Transverse colon (tissue), 4 donors: ENCODE results near the gene SBNO2. TPM values are rescaled to one million over a fixed set of nuclear protein-coding genes. Genes with fewer than 3 reads are reported as not detected.

Experiments
- DNase-seq: peaks from one replicate; pipeline ENCODE4 v3.0.0-alpha.2; 2019
- H3K27ac ChIP-seq, 4 donors: fragments of 200-600 bp; sonication (generic); 2 replicates each; pipeline ENCODE4 v1.5.1; 2016 to 2018; ENCODE audit warnings: inconsistent platforms in 4 of 4
- H3K27me3 ChIP-seq: fragments of 200-600 bp; sonication (generic); 2 replicates; pipeline ENCODE4 v1.5.1; 2017; ENCODE audit warnings: inconsistent platforms
- H3K36me3 ChIP-seq, 4 donors: fragments of 200-600 bp; sonication (generic); 2 replicates each; pipeline ENCODE4 v1.5.1; 2017 to 2019; ENCODE audit warnings: inconsistent platforms in 4 of 4
- H3K4me1 ChIP-seq, 4 donors: fragments of 200-600 bp; sonication (generic); 2 replicates each; pipeline ENCODE4 v1.5.1; 2017 to 2020; ENCODE audit warnings: inconsistent platforms in 4 of 4
- H3K4me3 ChIP-seq, 4 donors: fragments of 200-600 bp; sonication (generic); 1 replicate in 1 of 4; 2 replicates in 3 of 4; pipeline versions ENCODE4 v1.5.1 to v1.6.1; 2017 to 2019; ENCODE audit warnings: inconsistent platforms in 4 of 4
- H3K9me3 ChIP-seq, 2 donors: fragments of 200-600 bp; sonication (generic); 2 replicates each; pipeline ENCODE4 v1.5.1; 2017 to 2019; ENCODE audit warnings: inconsistent platforms in 2 of 2
- CTCF ChIP-seq, 5 experiments: fragments of 200-600 bp in 3 of 5; fragments of 450-650 bp in 2 of 5; sonication (generic) in 3 of 5; IDR thresholded peaks; 1 replicate in 2 of 5; 2 replicates in 3 of 5; pipeline ENCODE4 v1.5.1; 2016 to 2017; ENCODE audit warnings: antibody characterized with exemption in 5 of 5, inconsistent platforms in 3 of 5, mild to moderate bottlenecking in 2 of 5, moderate library complexity in 1 of 5
- EP300 ChIP-seq: sonication (generic); formaldehyde crosslinking; IDR thresholded peaks from one replicate; pipeline ENCODE4 v1.6.1; 2017; ENCODE audit warnings: antibody characterized with exemption, low read depth
- POLR2A ChIP-seq: fragments of 450-650 bp; IDR thresholded peaks from one replicate; pipeline ENCODE4 v1.6.1; 2016; ENCODE audit warnings: antibody characterized with exemption, mild to moderate bottlenecking, moderate library complexity
- POLR2AphosphoS5 ChIP-seq, 3 donors: sonication (generic); formaldehyde crosslinking; IDR thresholded peaks; one replicate each; pipeline ENCODE4 v1.6.1; 2016; ENCODE audit warnings: antibody characterized with exemption in 3 of 3
- WGBS, 2 donors: methylation state at CpG; one replicate each; pipeline ENCODE4 v1.1.5; 2018; ENCODE audit warnings: low coverage in 1 of 2; 5-methylcytosine and 5-hydroxymethylcytosine counted together
- in situ Hi-C, 4 donors: fragments of 200-750 bp; cut with MboI; loops; one replicate each; pipeline versions ENCODE4 v1.15.0 to v1.15.1; 2017; ENCODE audit warnings: low sequenced_read_pairs in 3 of 4, low pct_ligation_motif_present in 1 of 4, low pct_unique_long_range_greater_than_20kb in 1 of 4
- intact Hi-C: fragments of 100-400 bp; cut with DNase I; formaldehyde crosslinking; loops from one replicate; pipeline ENCODE4 v1.15.1; 2023; ENCODE audit warnings: low total_unique reads
- total RNA-seq, 4 donors: library from RNA; depleted of rRNA; stranded (reverse); fragments of >200 nt; gene quantifications; one replicate each; pipeline ENCODE4 v1.1.0, GENCODE V29; 2016

SBNO2 gene
- total RNA-seq, 4 donors from 2014 or later, result 34.5 to 142 (median 48.3) TPM

- WGBS, 2 donors, result 96% methylated on average over 39 of the region's 39 CpGs; no CpG with 5 or more reads in 1 of the 2 donors
- DNase-seq, result no peak
- Histone ChIP-seq H3K36me3 (peaks cover 0 to 14% (median 2%) of the 10 kb centered on the region in 4 donors), H3K4me1 (peaks cover 2 to 6% (median 4%) of the 10 kb centered on the region in 4 donors), H3K27me3 (no peaks in the 10 kb centered on the region), H3K4me3 (no peak overlapping the region), H3K27ac (no peak overlapping the region), H3K9me3 (no peaks in the 10 kb centered on the region)
- in situ Hi-C loops (no loop called here), intact Hi-C loops (no loop called here)
- TF ChIP-seq POLR2A (no peak), POLR2AphosphoS5 (IDR thresholded peaks at IDR 0.05) (no peak), EP300 (no peak), CTCF (IDR thresholded peaks at IDR 0.05) (no peak)
These were observed 24.6 kb downstream of the SBNO2 start for GRCh38 chr19:1149259-1150045.

GRCh38 chr19:1147934-1148549, 26.0 kb downstream of the SBNO2 start:
- WGBS, 2 donors, result 87% methylated on average over 15 of the region's 15 CpGs; no CpG with 5 or more reads in 1 of the 2 donors
- Histone ChIP-seq H3K36me3 (peaks cover 0 to 19% (median 2%) of the 10 kb centered on the region in 4 donors), H3K27ac (no peak overlapping the region)

GRCh38 chr19:1146858-1147780, 26.9 kb downstream of the SBNO2 start:
- TF ChIP-seq POLR2AphosphoS5 (IDR thresholded peaks at IDR 0.05), result no peak
- no peak for TF ChIP-seq EP300
- TF ChIP-seq POLR2A, result no peak
- no peak for TF ChIP-seq CTCF (IDR thresholded peaks at IDR 0.05)
- Histone ChIP-seq H3K4me3 (no peak overlapping the region), H3K27ac (no peak overlapping the region), H3K36me3 (peaks cover 0 to 21% (median 2%) of the 10 kb centered on the region in 4 donors), H3K4me1 (no peaks in the 10 kb centered on the region), H3K27me3 (no peaks in the 10 kb centered on the region), H3K9me3 (no peaks in the 10 kb centered on the region)
- 85% methylated on average over 29 of the region's 38 CpGs; no CpG with 5 or more reads in 1 of the 2 donors for whole genome bisulfite sequencing, 2 donors
- in situ Hi-C loops (no loop called here), intact Hi-C loops (no loop called here)
- no peak for DNase-seq

More at GRCh38 chr19:1147934-1148549, 26.0 kb downstream of the SBNO2 start:
- in situ Hi-C loops, result no loop called here
- H3K27me3 ChIP-seq, result no peaks in the 10 kb centered on the region
- no peaks in the 10 kb centered on the region for H3K4me1 ChIP-seq
- TF ChIP-seq POLR2AphosphoS5 (IDR thresholded peaks at IDR 0.05) (no peak), POLR2A (no peak), EP300 (no peak), CTCF (IDR thresholded peaks at IDR 0.05) (no peak)
- no peak for DNase-seq
- no peak overlapping the region for H3K4me3 ChIP-seq
- intact Hi-C loops, result no loop called here
- H3K9me3 ChIP-seq, result no peaks in the 10 kb centered on the region

- Histone ChIP-seq H3K4me1 (no peaks in the 10 kb centered on the region), H3K27me3 (no peaks in the 10 kb centered on the region), H3K9me3 (no peaks in the 10 kb centered on the region), H3K4me3 (no peak overlapping the region), H3K27ac (no peak overlapping the region), H3K36me3 (peaks cover 0 to 16% (median 2%) of the 10 kb centered on the region in 4 donors)
- no peak for TF ChIP-seq POLR2A
- no peak for TF ChIP-seq EP300
- no peak for TF ChIP-seq CTCF (IDR thresholded peaks at IDR 0.05)
- no peak for TF ChIP-seq POLR2AphosphoS5 (IDR thresholded peaks at IDR 0.05)
- DNase-seq, result no peak
- in situ Hi-C loops (no loop called here), intact Hi-C loops (no loop called here)
- 80 to 87% methylated on average over 1 to 10 of the region's 13 CpGs for WGBS, 2 donors
These were observed 27.7 kb downstream of the SBNO2 start for GRCh38 chr19:1146412-1146699.
